AG09319 (cell line): ENCODE results near the gene LINGO3.

ENCODE experiments used
- DNase-seq: peaks from one replicate; pipeline ENCODE4 v3.0.0-alpha.2; 2010; ENCODE audit warnings: low read depth; ENCODE audit errors: extremely low read depth
- CTCF ChIP-seq: IDR thresholded peaks from 2 replicates; pipeline ENCODE4 v1.5.1; 2011; ENCODE audit warnings: low read depth, mild to moderate bottlenecking, inconsistent platforms, low read length, moderate library complexity

LINGO3 gene

GRCh38 chr19:2291185-2291751 is 16.7 kb downstream of the LINGO3 start:
- no peak for TF ChIP-seq CTCF
- no peak for DNase-seq

- no peak for TF ChIP-seq CTCF
- no peak for DNase-seq
Measured at GRCh38 chr19:2290441-2291184, 17.3 kb downstream of the LINGO3 start.

- no peak for DNase-seq
- TF ChIP-seq CTCF, result no peak
Measured at GRCh38 chr19:2289714-2290435, 18.1 kb downstream of the LINGO3 start.

GRCh38 chr19:2288818-2289713 is 18.9 kb downstream of the LINGO3 start:
- no peak for DNase-seq
- TF ChIP-seq CTCF, result no peak

GRCh38 chr19:2288338-2288817 is 19.6 kb downstream of the LINGO3 start:
- no peak for TF ChIP-seq CTCF
- DNase-seq, result no peak

GRCh38 chr19:2287585-2288337 is 20.2 kb downstream of the LINGO3 start:
- no peak for DNase-seq
- no peak for TF ChIP-seq CTCF
